Small intestine (tissue), 7 donors: Measurements from ENCODE around the gene POMT1. TPM values are rescaled to one million over a fixed set of nuclear protein-coding genes. Genes with fewer than 3 reads are reported as not detected.
"Not testable (repeated sequence)": the region's sequence is repeated elsewhere in the genome, so short reads cannot be mapped to it uniquely, and the experiment has no call there.

Experiments used
- DNase-seq, 2 donors: peaks; one replicate each; pipeline versions ENCODE4 v3.0.0 to v3.0.0-alpha.2; 2013
- FAIRE-seq: peaks from 2 replicates; lab custom pipeline; 2012; peaks lifted over from hg19 to GRCh38; lab: Jason Lieb, UNC
- H3K27ac ChIP-seq, 3 donors: one replicate each; pipeline ENCODE4 v1.5.1; 2013; ENCODE audit warnings: low read length in 2 of 3, mild to moderate bottlenecking in 2 of 3, control low read depth in 1 of 3, inconsistent platforms in 1 of 3, low read depth in 1 of 3, moderate library complexity in 1 of 3
- H3K27me3 ChIP-seq, 3 donors: one replicate each; pipeline ENCODE4 v1.6.1; 2013; ENCODE audit warnings: low read length in 3 of 3, inconsistent platforms in 1 of 3; ENCODE audit not compliant: control insufficient read depth in 3 of 3, insufficient read depth in 3 of 3
- H3K36me3 ChIP-seq, 3 donors: one replicate each; pipeline ENCODE4 v1.6.1; 2013; ENCODE audit warnings: low read length in 3 of 3, inconsistent platforms in 1 of 3, low read depth in 1 of 3, mild to moderate bottlenecking in 1 of 3, moderate library complexity in 1 of 3; ENCODE audit not compliant: control insufficient read depth in 3 of 3, insufficient read depth in 2 of 3
- H3K4me1 ChIP-seq, 3 donors: one replicate each; pipeline ENCODE4 v1.6.1; 2013; ENCODE audit warnings: low read length in 2 of 3, inconsistent platforms in 1 of 3, low read depth in 1 of 3, mild to moderate bottlenecking in 1 of 3, moderate library complexity in 1 of 3; ENCODE audit not compliant: control insufficient read depth in 3 of 3, insufficient read depth in 2 of 3
- H3K4me3 ChIP-seq, 3 donors: one replicate each; pipeline ENCODE4 v1.5.1; 2013; ENCODE audit warnings: low read length in 3 of 3, control low read depth in 1 of 3, inconsistent platforms in 1 of 3, low read depth in 1 of 3, mild to moderate bottlenecking in 1 of 3, moderate library complexity in 1 of 3
- H3K9me3 ChIP-seq, 2 donors: one replicate each; pipeline ENCODE4 v1.6.1; 2013; ENCODE audit warnings: low read depth in 1 of 2, low read length in 1 of 2; ENCODE audit not compliant: control insufficient read depth in 2 of 2, insufficient read depth in 1 of 2
- WGBS, 3 donors: extraction: QIAGEN DNeasy Blood & Tissue Kit; methylation state at CpG; one replicate each; pipeline ENCODE4 v1.1.7; 2013; 5-methylcytosine and 5-hydroxymethylcytosine counted together
- polyA plus RNA-seq, 4 donors: library from polyadenylated mRNA; stranded (reverse) in 3 of 4; unstranded in 1 of 4; fragments of 200-250 nt in 3 of 4; fragments of 120-200 nt in 1 of 4; gene quantifications; one replicate each; pipeline versions ENCODE4 v1.2.1 to v1.2.3, GENCODE V29; 2013
- donor health status: healthy with polysubstance abuse.
- donor health status: control.
- donor health status: control.
- donor health status: Bipolar disorder and iron deficiency.
- donor health status: healthy.

The POMT1 gene
- polyA plus RNA-seq, 4 donors, result 15.0 to 53.2 (median 35.5) TPM

- Histone ChIP-seq H3K4me1 (no peaks in the 10 kb centered on the region), H3K36me3 (peaks cover 0 to 90% (median 13%) of the 10 kb centered on the region in 3 donors), H3K9me3 (peaks cover 0 to 6% of the 10 kb centered on the region in 2 donors), H3K27me3 (no peaks in the 10 kb centered on the region), H3K27ac (no peak overlapping the region), H3K4me3 (no peak overlapping the region)
- DNase-seq (no peak), FAIRE-seq (no peak)
- 85 to 91% (median 85%) methylated on average over 15 of the region's 15 CpGs for WGBS, 3 donors
Observed at GRCh38 chr9:131513177-131513576, 10.5 kb downstream of the POMT1 start.

- H3K36me3 ChIP-seq, result peaks cover 5 to 98% (median 20%) of the 10 kb centered on the region in 3 donors
- WGBS, 3 donors, result 73 to 91% (median 86%) methylated on average over 10 to 12 of the region's 12 CpGs
- H3K4me1 ChIP-seq, H3K4me3 ChIP-seq, H3K9me3 ChIP-seq, H3K27ac ChIP-seq, H3K27me3 ChIP-seq, FAIRE-seq, DNase-seq: not testable (repeated sequence)
Observed at GRCh38 chr9:131515559-131516031, 12.9 kb downstream of the POMT1 start.

GRCh38 chr9:131516100-131516499, 13.4 kb downstream of the POMT1 start:
- no peak for FAIRE-seq
- Histone ChIP-seq H3K4me3 (no peak overlapping the region), H3K27ac (no peak overlapping the region), H3K27me3 (no peaks in the 10 kb centered on the region), H3K4me1 (no peaks in the 10 kb centered on the region), H3K9me3 (peaks cover 0 to 6% of the 10 kb centered on the region in 2 donors), H3K36me3 (peaks cover 5 to 97% (median 20%) of the 10 kb centered on the region in 3 donors)
- no peak for DNase-seq
- 86 to 90% (median 86%) methylated on average over 13 to 15 of the region's 15 CpGs for WGBS, 3 donors

- FAIRE-seq, result no peak
- Histone ChIP-seq H3K9me3 (peaks cover 0 to 6% of the 10 kb centered on the region in 2 donors), H3K27me3 (no peaks in the 10 kb centered on the region), H3K27ac (no peak overlapping the region), H3K4me1 (no peaks in the 10 kb centered on the region), H3K36me3 (peaks cover 5 to 97% (median 18%) of the 10 kb centered on the region in 3 donors), H3K4me3 (no peak overlapping the region)
- 94 to 97% (median 95%) methylated on average over 9 of the region's 9 CpGs for WGBS, 3 donors
- DNase-seq, result no peak
Observed at GRCh38 chr9:131516930-131517329, 14.2 kb downstream of the POMT1 start.

- peaks cover 5 to 97% (median 16%) of the 10 kb centered on the region in 3 donors for H3K36me3 ChIP-seq
- no peak overlapping the region for H3K4me3 ChIP-seq
- H3K27me3 ChIP-seq, result no peaks in the 10 kb centered on the region
- WGBS, 3 donors, result 91 to 95% (median 95%) methylated on average over 11 of the region's 11 CpGs
- no peak for FAIRE-seq
- no peaks in the 10 kb centered on the region for H3K4me1 ChIP-seq
- H3K9me3 ChIP-seq, result peaks cover 0 to 6% of the 10 kb centered on the region in 2 donors
- DNase-seq, result no peak
- no peak overlapping the region for H3K27ac ChIP-seq
Observed at GRCh38 chr9:131517761-131518190, 15.1 kb downstream of the POMT1 start.

GRCh38 chr9:131518553-131518952, 15.8 kb downstream of the POMT1 start:
- H3K27ac ChIP-seq, result no peak overlapping the region
- H3K4me3 ChIP-seq, result no peak overlapping the region
- no peaks in the 10 kb centered on the region for H3K4me1 ChIP-seq
- FAIRE-seq (no peak), DNase-seq (no peak)
- H3K9me3 ChIP-seq, result peaks cover 0 to 6% of the 10 kb centered on the region in 2 donors
- H3K27me3 ChIP-seq, result no peaks in the 10 kb centered on the region
- WGBS, 3 donors, result 96 to 97% (median 97%) methylated on average over 20 of the region's 20 CpGs
- H3K36me3 ChIP-seq, result peaks cover 5 to 97% (median 16%) of the 10 kb centered on the region in 3 donors

- Histone ChIP-seq H3K4me1 (no peaks in the 10 kb centered on the region), H3K4me3 (no peak overlapping the region), H3K27ac (no peak overlapping the region), H3K9me3 (peaks cover 0 to 6% of the 10 kb centered on the region in 2 donors), H3K27me3 (no peaks in the 10 kb centered on the region), H3K36me3 (peaks cover 8 to 99% (median 25%) of the 10 kb centered on the region in 3 donors)
- DNase-seq (no peak), FAIRE-seq (no peak)
- 83 to 86% (median 85%) methylated on average over 16 of the region's 16 CpGs for WGBS, 3 donors
Observed at GRCh38 chr9:131520503-131520902, 17.8 kb downstream of the POMT1 start.

- WGBS, 3 donors, result 95 to 97% (median 96%) methylated on average over 10 of the region's 10 CpGs
- H3K4me1 ChIP-seq, result no peaks in the 10 kb centered on the region
- no peak for FAIRE-seq
Observed at GRCh38 chr9:131521203-131521602, 18.5 kb downstream of the POMT1 start.

GRCh38 chr9:131521822-131522221, 19.1 kb downstream of the POMT1 start:
- FAIRE-seq (no peak), DNase-seq (no peak)
- Histone ChIP-seq H3K27me3 (no peaks in the 10 kb centered on the region), H3K36me3 (peaks cover 13 to 99% (median 24%) of the 10 kb centered on the region in 3 donors), H3K27ac (no peak overlapping the region), H3K4me1 (no peaks in the 10 kb centered on the region), H3K9me3 (no peaks in the 10 kb centered on the region), H3K4me3 (no peak overlapping the region)
- 97 to 98% (median 97%) methylated on average over 13 of the region's 13 CpGs for WGBS, 3 donors

More at GRCh38 chr9:131521203-131521602, 18.5 kb downstream of the POMT1 start:
- H3K36me3 ChIP-seq, result peaks cover 11 to 99% (median 24%) of the 10 kb centered on the region in 3 donors
- no peak overlapping the region for H3K27ac ChIP-seq
- no peak for DNase-seq
- H3K4me3 ChIP-seq, result no peak overlapping the region
- H3K27me3 ChIP-seq, result no peaks in the 10 kb centered on the region
- H3K9me3 ChIP-seq, result peaks cover 0 to 4% of the 10 kb centered on the region in 2 donors
